Heart left ventricle (tissue), 16 donors: ENCODE measurements around the gene HJURP. TPM values are rescaled to one million over a fixed set of nuclear protein-coding genes. Genes with fewer than 3 reads are reported as not detected.

Experiments
- ATAC-seq, 4 donors: fragments of 200-7000 bp; cut with Tn5 transposase; one replicate each; pipeline ENCODE4 v1.9.1; 2020 to 2022; ENCODE audit warnings: moderate library complexity in 4 of 4, mild to moderate bottlenecking in 3 of 4, moderate number of reproducible peaks in 1 of 4
- DNase-seq, 5 donors: peaks; one replicate each; pipeline ENCODE4 v3.0.0-alpha.2; 2020
- H3K27ac ChIP-seq, 12 donors: fragments of 200-600 bp; sonication (generic) in 4 of 12; one replicate each; pipeline versions ENCODE4 v1.5.0 to v1.8.0; 2016 to 2022; ENCODE audit warnings: mild to moderate bottlenecking in 2 of 12
- H3K27me3 ChIP-seq, 9 donors: fragments of 200-600 bp; sonication (generic) in 2 of 9; one replicate each; pipeline versions ENCODE4 v1.5.1 to v1.8.0; 2016 to 2022; ENCODE audit warnings: mild to moderate bottlenecking in 3 of 9
- H3K36me3 ChIP-seq, 9 donors: fragments of 200-600 bp; sonication (generic) in 2 of 9; one replicate each; pipeline versions ENCODE4 v1.5.0 to v1.8.0; 2018 to 2022; ENCODE audit warnings: mild to moderate bottlenecking in 2 of 9
- H3K4me1 ChIP-seq, 12 donors: fragments of 200-600 bp; sonication (generic) in 4 of 12; one replicate each; pipeline versions ENCODE4 v1.5.0 to v1.8.0; 2016 to 2022; ENCODE audit warnings: mild to moderate bottlenecking in 3 of 12
- H3K4me3 ChIP-seq, 12 donors: fragments of 200-600 bp; sonication (generic) in 4 of 12; one replicate each; pipeline versions ENCODE4 v1.5.0 to v1.8.0; 2017 to 2022; ENCODE audit warnings: mild to moderate bottlenecking in 9 of 12, moderate library complexity in 4 of 12
- H3K9me3 ChIP-seq, 12 donors: fragments of 200-600 bp; sonication (generic) in 4 of 12; one replicate each; pipeline versions ENCODE4 v1.5.0 to v1.8.0; 2016 to 2022; ENCODE audit warnings: mild to moderate bottlenecking in 1 of 12
- POLR2A ChIP-seq, 2 donors: fragments of 450-650 bp; IDR thresholded peaks; one replicate each; pipeline ENCODE4 v1.6.1; 2017; ENCODE audit warnings: antibody characterized with exemption in 2 of 2, mild to moderate bottlenecking in 2 of 2, moderate library complexity in 2 of 2
- WGBS, 4 donors: extraction: QIAGEN DNeasy Blood & Tissue Kit in 2 of 4; methylation state at CpG; one replicate each; pipeline versions ENCODE4 v1.1.5 to v1.1.7; 2013 to 2018; 5-methylcytosine and 5-hydroxymethylcytosine counted together
- intact Hi-C, 10 donors: fragments of 100-400 bp; cut with DNase I; formaldehyde crosslinking; loops; one replicate each; pipeline versions ENCODE4 v1.11.1 to v1.14.2; 2022
- polyA plus RNA-seq, 2 donors: library from polyadenylated mRNA; stranded (reverse); fragments of 200-250 nt; gene quantifications; one replicate each; pipeline ENCODE4 v1.2.3, GENCODE V29; 2013
- total RNA-seq, 9 donors: library from RNA; depleted of rRNA in 2 of 9; stranded (reverse); fragments of >200 nt in 2 of 9; fragmentation: NEBNext Ultra II Directional in 3 of 9; extraction: Animal tissue kit (Norgen Biotek cat#: 25700) in 3 of 9; gene quantifications; one replicate each; pipeline versions ENCODE4 v1.1.0 to v1.2.4, GENCODE V29; 2016 to 2023
- TF ChIP-seq, protein P1 (sequence below), 12 donors: fragments of 200-600 bp; sonication (generic) in 4 of 12; IDR thresholded peaks; one replicate each; pipeline versions ENCODE4 v1.5.0 to v1.8.0; 2018 to 2022; ENCODE audit warnings: antibody characterized with exemption in 12 of 12, mild to moderate bottlenecking in 5 of 12
- donor health status: ischemic (EF 13 %, LVEDD 7.1; RV severe dilation, severe dysfunction).
- donor health status: healthy with polysubstance abuse.
- donor health status: DM: no; HTN: yes; CAD: no.
- donor health status: DM: no; HTN: no; CAD: no.
- donor health status: ischemic (EF 25% LVEDD 6.9; RV normal size, moderate dysfunction).
- donor health status: ischemic (EF 25% LVEDD 5.7; RV mildly dilated, moderate dysfunction).
- donor health status: healthy.
- donor health status: DM: yes; HTN: yes; CAD: no.
- donor health status: ischemic (EF 35%, LVEDD 5.7; RV mildly dilated, moderate dysfunction).
- donor health status: nonischemic (EF 11% LVEDD 7.7; RV severe dilation, severe dysfunction).
- donor health status: DM: yes; HTN: yes; CAD: no.
- donor health status: PGD.
- donor health status: ischemic (EF 29% LVEDD 5.4; RV normal size, mild dysfunction).
- donor health status: nonischemic (EF 23%, LVEDD 6.1; RV moderate dilation, normal function).

Gene HJURP
- total and polyA plus RNA-seq, 11 donors, result 0.08 to 8.4 (median 0.41) TPM; not detected in 3

DNA sequence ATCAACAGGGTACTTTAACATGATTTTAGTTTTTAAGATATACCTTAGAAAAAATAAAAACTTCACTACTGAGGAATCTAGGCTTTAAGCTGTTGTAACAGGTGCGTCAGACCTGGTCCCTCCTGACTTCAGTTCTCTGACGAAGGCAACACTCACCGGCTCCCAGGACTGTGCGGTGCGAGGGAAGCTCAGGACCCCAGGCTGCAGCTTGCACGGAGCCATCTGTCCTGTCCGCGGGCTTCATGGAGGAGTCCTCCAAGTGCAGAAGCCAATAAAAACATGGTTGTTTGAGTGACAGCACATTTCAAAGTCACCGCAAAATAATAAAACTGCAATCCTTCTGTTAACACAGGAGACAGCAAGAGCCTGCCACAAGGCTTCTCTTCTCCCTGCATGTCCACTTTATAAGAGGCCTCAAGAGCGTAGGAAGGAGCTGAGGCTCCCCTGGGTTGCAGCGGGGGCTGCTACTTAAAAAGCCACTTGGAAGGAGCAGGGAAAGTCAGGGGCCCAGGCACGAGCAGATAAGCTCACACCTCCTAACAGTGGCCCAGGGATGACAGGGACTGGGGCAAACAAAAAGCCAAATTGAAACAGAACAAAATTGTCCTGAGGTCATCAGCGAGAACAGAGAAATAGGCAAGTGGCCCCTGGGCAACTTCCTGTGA, 4.6 kb downstream of the HJURP start:
- no peak for DNase-seq
- WGBS, 4 donors, result 91 to 95% (median 93%) methylated on average over 13 of the region's 13 CpGs
- intact Hi-C loops, result loop anchor here in 1 of 10 donors (10.0 kb wide), 1 partner anchor 285 kb away; the partner anchor contains the start of gene USP40
- Histone ChIP-seq H3K4me1 (peaks cover 0 to 19% (median 7%) of the 10 kb centered on the region in 12 donors), H3K9me3 (no peaks in the 10 kb centered on the region), H3K4me3 (no peak overlapping the region), H3K27me3 (peaks cover 0 to 4% (median 0%) of the 10 kb centered on the region in 9 donors), H3K27ac (no peak overlapping the region), H3K36me3 (peaks cover 0 to 7% (median 0%) of the 10 kb centered on the region in 9 donors)
- ATAC-seq, result no peak
- TF ChIP-seq, protein P1, sequence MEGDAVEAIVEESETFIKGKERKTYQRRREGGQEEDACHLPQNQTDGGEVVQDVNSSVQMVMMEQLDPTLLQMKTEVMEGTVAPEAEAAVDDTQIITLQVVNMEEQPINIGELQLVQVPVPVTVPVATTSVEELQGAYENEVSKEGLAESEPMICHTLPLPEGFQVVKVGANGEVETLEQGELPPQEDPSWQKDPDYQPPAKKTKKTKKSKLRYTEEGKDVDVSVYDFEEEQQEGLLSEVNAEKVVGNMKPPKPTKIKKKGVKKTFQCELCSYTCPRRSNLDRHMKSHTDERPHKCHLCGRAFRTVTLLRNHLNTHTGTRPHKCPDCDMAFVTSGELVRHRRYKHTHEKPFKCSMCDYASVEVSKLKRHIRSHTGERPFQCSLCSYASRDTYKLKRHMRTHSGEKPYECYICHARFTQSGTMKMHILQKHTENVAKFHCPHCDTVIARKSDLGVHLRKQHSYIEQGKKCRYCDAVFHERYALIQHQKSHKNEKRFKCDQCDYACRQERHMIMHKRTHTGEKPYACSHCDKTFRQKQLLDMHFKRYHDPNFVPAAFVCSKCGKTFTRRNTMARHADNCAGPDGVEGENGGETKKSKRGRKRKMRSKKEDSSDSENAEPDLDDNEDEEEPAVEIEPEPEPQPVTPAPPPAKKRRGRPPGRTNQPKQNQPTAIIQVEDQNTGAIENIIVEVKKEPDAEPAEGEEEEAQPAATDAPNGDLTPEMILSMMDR (IDR thresholded peaks at IDR 0.05), result no peak
- TF ChIP-seq POLR2A (IDR thresholded peaks at IDR 0.05), result no peak

DNA sequence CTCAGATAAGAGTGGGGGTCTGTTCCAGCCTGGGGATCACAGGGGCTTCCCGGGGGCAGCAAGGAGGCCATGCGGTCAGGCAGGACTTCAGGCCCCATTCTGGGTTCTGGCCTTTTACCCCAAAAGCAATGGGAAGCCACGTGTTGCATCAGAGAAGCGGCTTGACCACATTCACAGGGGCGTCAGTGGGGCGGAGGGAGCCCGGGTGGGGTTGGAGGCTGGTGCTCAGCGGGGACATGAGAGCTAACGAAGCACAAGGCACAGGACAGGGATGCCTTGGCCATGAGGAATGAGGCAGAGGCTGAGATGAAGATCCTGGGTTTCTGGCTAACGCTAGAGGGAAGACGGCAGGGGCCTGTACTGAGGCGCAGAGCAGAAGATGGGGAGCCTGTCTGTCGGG, 6.1 kb downstream of the HJURP start:
- DNase-seq (no peak), ATAC-seq (no peak)
- Histone ChIP-seq H3K27ac (no peak overlapping the region), H3K4me1 (peaks cover 0 to 10% (median 0%) of the 10 kb centered on the region in 12 donors), H3K4me3 (no peak overlapping the region), H3K27me3 (peaks cover 0 to 4% (median 0%) of the 10 kb centered on the region in 9 donors), H3K36me3 (peaks cover 0 to 21% (median 0%) of the 10 kb centered on the region in 9 donors), H3K9me3 (no peaks in the 10 kb centered on the region)
- WGBS, 4 donors, result 88 to 99% (median 96%) methylated on average over 13 of the region's 13 CpGs
- intact Hi-C loops, result no loop called here
- TF ChIP-seq POLR2A (IDR thresholded peaks at IDR 0.05), result no peak
- TF ChIP-seq, protein P1 (IDR thresholded peaks at IDR 0.05), result no peak

DNA sequence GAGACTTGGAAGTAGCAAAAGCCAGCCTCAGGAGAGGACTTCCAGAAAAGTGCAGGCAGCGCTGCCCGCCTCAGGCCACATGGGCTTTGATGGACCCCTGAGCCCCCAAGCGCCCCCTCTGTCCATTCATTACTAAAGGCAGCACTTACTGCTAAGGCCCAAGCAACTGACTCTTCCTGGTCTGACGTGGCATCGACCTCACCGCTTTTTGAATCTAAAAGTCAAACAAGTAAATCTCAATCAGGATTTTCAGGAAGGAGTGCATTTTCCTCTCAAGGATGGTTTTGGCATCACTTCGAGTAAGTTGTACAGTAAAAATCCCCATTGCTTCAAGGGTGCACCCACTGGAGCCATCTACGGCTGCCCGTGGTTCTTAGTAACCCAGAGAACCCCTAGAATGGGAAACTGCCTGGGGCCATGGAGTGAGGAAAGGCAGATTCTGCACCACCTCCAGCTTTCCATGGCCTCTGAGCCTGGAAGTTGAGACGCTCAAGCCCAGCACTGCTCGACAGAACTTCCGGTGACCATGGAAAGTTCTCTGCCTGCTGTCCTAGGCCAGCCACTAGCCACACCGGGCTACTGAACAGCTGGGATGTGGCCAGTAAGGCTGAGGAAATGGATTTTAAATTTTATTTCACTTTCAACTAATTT, 7.0 kb downstream of the HJURP start:
- no peaks in the 10 kb centered on the region for H3K9me3 ChIP-seq
- 94 to 97% (median 97%) methylated on average over 13 of the region's 13 CpGs for WGBS, 4 donors
- no peak for ATAC-seq
- H3K36me3 ChIP-seq, result peaks cover 0 to 21% (median 0%) of the 10 kb centered on the region in 9 donors
- intact Hi-C loops, result no loop called here
- H3K4me1 ChIP-seq, result peaks cover 0 to 7% (median 0%) of the 10 kb centered on the region in 12 donors
- H3K27me3 ChIP-seq, result no peaks in the 10 kb centered on the region
- no peak for DNase-seq
- TF ChIP-seq, protein P1 (IDR thresholded peaks at IDR 0.05), result no peak
- TF ChIP-seq POLR2A (IDR thresholded peaks at IDR 0.05), result no peak
- H3K27ac ChIP-seq, result no peak overlapping the region
- no peak overlapping the region for H3K4me3 ChIP-seq
